Measurements from ENCODE around the gene ACTL10. TPM values are rescaled to one million over a fixed set of nuclear protein-coding genes. Genes with fewer than 3 reads are reported as not detected.
"Not testable (repeated sequence)": the region's sequence is repeated elsewhere in the genome, so short reads cannot be mapped to it uniquely, and the experiment has no call there.

ACTL10 gene
- 0.49 TPM for total RNA-seq

DNA sequence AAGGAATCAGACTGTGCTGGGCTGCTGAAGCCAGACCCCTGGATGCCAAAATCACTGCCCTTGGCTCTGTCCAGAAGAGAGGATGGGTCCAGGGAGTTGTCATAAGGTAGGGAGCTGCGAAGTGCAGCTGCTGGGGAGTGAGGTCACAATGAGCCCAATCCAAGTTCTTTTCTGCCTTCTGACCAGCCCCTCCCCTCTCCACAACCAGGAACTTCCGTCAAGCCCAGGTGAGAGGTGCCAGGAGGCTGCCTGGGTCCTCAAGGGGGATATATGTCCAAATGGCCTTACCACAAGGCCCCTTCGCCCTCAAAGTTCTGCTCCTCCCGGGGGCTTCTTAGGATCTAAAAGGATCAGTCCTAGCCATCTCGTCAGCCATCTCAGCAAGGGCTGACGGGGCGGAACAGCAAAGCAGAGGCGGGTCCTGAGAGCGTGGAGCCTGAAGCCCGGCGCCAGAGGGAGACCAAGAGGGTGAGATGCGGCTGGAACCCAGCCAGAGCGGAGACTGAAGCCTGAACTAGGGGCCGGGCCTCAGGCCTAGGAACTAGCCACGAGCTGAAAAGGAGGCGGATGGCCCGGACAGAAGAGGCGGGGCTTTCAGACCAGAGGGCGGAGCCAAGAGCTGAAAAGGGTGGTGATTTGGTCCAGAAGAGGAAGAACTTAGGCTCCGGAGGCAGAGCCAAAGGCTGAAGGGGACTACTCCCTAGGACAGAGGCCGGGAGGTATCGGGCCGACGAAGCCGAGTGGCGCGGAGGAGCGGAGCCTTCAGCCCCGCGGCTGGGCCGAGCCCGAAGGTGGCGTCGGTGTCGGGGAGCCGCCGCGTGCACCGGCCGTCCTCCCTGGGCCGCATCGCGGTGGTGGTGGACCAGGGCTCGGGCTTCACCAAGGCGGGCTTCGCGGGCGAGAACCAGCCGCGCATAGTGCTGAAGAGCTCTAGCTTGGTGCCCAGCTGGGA lies at the start of gene ACTL10:
ACTL10 (plus strand) TSS at position 651 of the 952 bp plus-strand sequence. CDS start 555 bp downstream, outside the sequence.
- peak; percentile 79 for DNase-seq

DNA sequence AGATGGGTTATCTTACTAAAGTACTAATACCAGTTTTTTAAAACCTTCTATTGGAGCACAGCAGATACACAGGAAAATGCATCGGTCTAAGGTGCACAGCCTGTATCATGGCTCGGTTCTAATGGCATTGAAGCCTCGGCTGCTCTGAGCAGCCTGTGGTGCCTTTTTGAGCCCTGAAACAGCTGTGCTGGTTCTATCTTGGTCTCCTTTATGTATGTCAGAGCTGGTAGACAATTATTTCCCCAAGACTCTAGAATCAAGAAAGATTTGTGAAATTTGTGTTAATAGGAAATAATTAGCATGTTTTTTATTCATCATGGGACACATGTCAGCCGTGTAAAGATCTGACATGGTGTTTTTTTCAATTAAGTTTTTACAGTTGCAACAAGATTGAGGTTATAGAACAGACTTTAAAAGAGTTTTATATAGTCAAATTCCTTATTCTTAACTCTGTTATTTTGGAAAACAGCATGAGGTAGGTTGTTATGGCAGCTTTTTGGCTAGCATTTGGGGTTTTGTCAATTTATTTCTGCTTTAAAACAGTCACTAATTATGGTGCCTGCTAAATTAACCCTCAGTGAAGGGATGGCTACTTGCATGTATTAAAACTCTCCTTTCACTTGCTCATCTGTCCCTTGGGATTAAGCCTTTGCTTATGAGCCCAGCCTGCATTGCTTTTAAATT lies 44.9 kb upstream of the ACTL10 start:
- DNase-seq, result no peak

DNA sequence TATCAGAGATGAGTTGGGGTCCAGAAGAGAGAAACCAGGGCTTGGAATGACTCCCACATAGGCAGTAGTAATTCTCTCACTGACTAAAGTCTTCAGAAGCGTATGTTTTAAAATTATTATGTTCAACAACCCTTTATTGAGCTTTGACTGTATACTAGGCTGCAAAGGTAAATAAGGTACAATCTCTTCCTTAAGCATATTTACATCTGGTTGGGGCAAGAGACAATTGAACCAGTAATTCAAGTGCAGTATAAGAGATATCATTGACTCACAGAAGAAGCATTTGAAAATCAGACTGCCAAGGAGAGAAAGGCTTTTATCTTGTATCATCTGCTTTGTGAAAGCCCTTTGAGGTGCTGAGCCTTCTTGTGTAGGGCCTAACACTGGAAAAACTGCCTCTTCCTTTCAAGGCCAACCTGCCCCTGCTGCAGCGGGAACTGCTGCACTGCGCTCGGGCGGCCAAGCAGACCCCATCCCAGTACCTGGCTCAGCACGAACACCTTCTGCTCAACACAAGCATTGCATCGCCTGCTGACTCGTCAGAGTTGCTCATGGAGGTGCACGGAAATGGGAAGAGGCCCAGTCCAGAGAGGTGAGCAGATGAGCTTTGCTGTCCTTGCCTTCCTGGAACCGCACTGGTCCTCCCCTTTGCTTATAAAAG lies 43.9 kb upstream of the ACTL10 start:
- DNase-seq, result no peak

GRCh38 chr20:33624399-33624798 lies 42.3 kb upstream of the ACTL10 start:
- no peak for DNase-seq

DNA sequence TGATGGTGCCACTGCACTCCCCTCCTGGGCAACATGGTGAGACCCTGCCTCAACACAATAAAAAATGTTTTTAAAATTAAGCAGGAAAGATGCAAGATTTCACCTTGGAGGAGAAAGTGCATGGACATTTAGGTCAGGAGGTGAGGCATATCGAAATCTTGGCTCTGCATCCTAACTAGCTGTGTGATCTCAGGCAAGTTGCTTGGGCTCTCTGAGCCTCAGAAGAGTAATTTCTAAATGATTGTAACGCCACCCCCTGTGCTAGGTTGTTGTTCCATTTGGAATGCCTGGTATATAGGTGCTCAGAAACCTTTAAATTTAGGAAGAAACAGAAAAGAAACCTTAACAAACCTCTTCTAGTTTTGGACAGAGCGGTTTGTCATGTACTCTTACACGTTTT lies 40.6 kb upstream of the ACTL10 start:
- no peak for DNase-seq

GRCh38 chr20:33627577-33628216 lies 39.0 kb upstream of the ACTL10 start:
- no peak for DNase-seq

DNA sequence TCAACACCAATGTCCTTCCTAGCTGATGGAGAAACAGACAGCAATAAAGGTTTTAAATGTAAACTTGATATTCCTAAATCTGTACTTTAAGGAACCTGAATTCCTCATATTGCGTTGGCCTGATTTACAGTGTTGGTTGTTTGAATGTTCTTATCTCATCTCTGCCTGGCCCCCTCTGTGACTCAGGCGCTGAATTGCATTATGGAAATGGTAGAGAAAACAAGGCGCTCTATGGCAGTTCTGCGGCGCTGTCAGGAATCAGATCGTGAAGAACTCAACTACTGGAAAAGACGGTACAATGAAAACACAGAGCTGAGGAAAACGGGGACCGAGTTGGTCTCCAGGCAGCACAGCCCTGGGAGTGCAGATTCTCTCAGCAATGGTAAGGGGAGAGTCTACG lies 37.2 kb upstream of the ACTL10 start:
- DNase-seq, result no peak

- no peak for DNase-seq
These were observed 36.8 kb upstream of the ACTL10 start for GRCh38 chr20:33629979-33630378.

DNA sequence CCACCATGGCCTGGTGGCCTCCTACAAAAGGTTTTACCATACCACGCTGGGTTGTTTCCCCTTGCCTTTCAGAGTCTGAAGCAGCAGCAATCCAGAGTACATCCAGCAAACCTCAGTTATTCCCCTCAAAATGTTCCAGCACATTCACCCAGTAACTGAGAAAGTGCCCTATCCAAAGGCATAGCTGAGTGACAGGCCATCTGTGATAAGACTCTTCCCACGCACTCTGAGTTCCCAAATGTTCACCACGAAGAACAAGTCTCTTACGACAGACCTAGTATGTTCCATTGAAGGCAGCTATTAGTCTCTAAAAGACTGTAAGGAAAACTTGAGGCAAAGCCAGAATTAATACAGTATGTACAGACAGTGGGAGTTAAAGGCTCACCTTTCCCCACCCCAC lies 36.2 kb upstream of the ACTL10 start:
- DNase-seq, result no peak

GRCh38 chr20:33631910-33632309 lies 34.8 kb upstream of the ACTL10 start:
- DNase-seq, result not testable (repeated sequence)

- no peak for DNase-seq
These were observed 31.4 kb upstream of the ACTL10 start for GRCh38 chr20:33635341-33635740.

GRCh38 chr20:33636776-33637175 lies 30.0 kb upstream of the ACTL10 start:
- no peak for DNase-seq

- no peak for DNase-seq
These were observed 26.5 kb upstream of the ACTL10 start for GRCh38 chr20:33640287-33640686.

GRCh38 chr20:33644313-33645071 lies 22.3 kb upstream of the ACTL10 start:
- DNase-seq, result no peak

DNA sequence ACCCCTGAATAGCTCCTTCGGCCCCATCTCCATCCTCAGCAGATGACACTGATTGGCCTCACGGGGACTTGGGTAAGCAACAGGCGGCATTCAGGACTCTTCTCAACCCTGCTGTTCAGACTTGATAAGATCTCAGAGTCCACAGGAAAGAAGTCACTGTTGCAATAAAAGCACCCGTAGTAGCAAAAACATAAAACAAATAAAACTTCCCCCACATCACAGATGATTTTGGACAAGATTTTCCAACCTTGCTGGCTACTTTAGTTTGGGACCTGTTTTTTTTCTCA lies 21.7 kb upstream of the ACTL10 start:
- no peak for DNase-seq

DNA sequence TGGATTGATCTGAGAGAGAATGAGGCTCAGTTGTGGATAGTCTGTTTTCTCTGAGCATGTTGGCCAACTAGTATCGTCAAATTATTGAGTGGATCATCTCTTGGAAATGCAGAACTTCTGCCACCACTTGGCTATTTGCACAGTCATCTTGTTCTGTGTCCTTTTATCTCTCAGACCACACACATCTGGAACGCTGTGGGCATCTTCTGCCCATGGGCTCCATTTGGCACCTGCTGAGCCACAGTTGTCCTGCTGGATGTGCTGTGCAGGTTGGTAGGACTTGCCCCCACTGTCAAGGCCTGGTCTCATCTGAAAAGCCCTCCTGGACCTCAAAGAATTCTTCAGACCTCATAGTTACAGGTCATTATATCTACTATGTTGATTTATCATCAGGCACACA lies 21.3 kb upstream of the ACTL10 start:
- DNase-seq, result no peak

DNA sequence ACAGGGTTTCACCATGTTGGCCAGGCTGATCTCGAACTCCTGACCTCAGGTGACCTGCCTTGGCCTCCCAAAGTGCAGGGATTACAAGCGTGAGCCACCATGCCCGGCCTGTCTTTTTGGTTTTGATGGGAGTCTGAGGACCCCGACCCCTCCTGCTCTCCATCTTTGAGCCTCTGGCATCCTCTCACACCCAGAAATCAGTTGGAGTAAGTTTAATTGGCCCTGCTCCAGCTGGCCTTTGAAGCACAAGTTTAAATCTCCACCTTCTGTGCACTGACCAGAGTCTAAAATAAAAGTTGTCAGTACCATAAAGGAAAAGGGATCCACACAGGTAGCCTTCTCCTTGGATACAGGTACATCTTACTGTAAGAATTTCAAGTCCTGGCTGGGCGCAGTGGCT lies 20.6 kb upstream of the ACTL10 start:
- DNase-seq, result no peak

GRCh38 chr20:33646959-33647602 lies 19.7 kb upstream of the ACTL10 start:
- DNase-seq, result not testable (repeated sequence)

- DNase-seq, result no peak
These were observed 18.9 kb upstream of the ACTL10 start for GRCh38 chr20:33647603-33648395.

DNA sequence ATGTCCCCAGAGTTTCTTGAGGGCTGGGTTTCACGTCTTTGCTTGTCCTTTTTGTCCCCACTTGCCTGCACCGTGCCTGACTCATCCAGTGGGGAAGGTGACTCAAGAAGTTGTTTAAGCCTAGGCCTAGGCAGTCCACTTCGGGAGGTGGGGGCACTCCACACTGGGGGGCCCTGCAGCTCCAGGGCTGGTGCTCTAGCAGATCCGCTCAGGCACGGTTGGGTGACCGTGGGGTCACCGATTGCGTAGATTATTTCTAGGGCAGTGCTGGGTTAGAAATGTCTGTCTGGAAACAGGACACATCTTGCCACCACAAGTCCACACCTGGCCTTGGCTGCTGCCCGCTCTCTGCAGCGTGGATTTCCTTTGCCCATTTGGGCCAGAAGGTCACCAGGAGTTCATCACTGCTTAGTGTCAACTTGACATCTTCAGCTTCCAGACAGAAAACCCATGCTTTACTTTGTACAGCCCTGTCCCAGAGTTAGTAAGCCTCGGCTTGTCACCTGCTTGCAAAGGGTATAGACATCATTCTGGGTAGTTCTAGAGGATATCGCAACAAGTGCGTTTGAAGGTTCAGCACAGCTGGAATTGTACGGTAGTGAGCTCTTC lies 18.2 kb upstream of the ACTL10 start:
- DNase-seq, result no peak
